Mesothelial cell of epicardium (in vitro differentiated cells): ENCODE measurements around the gene GSG1L. TPM values are rescaled to one million over a fixed set of nuclear protein-coding genes. Genes with fewer than 3 reads are reported as not detected.
A peak's percentile ranks its signal among the peaks of the same experiment; 100 is the strongest.

Experiments used
- DNase-seq, 2 experiments: peaks; one replicate each; pipeline ENCODE4 v3.0.0; 2021; ENCODE audit warnings: low spot score in 2 of 2; ENCODE audit not compliant: unreplicated experiment in 2 of 2
- H3K27ac Mint-ChIP-seq: 2 replicates; pipeline ENCODE4 v1.8.0; 2021; ENCODE audit warnings: mixed read lengths
- H3K27me3 Mint-ChIP-seq: 2 replicates; pipeline ENCODE4 v1.8.0; 2021; ENCODE audit warnings: low read depth, mixed read lengths
- H3K36me3 Mint-ChIP-seq: 2 replicates; pipeline ENCODE4 v1.8.0; 2021; ENCODE audit warnings: mixed read lengths
- H3K4me1 Mint-ChIP-seq: 2 replicates; pipeline ENCODE4 v1.8.0; 2021; ENCODE audit warnings: mixed read lengths
- H3K4me3 Mint-ChIP-seq: 2 replicates; pipeline ENCODE4 v1.8.0; 2021; ENCODE audit warnings: mild to moderate bottlenecking, moderate library complexity, mixed read lengths
- H3K9me3 Mint-ChIP-seq: 2 replicates; pipeline ENCODE4 v1.8.0; 2021; ENCODE audit warnings: mixed read lengths
- total RNA-seq: library from RNA; stranded (reverse); gene quantifications from 3 replicates; pipeline ENCODE4 v1.2.1, GENCODE V29; 2021
- TF ChIP-seq, protein P1 (sequence below): fragments of 200-600 bp; sonication (generic); IDR thresholded peaks from one replicate; pipeline ENCODE4 v1.5.0; 2021; ENCODE audit warnings: antibody characterized with exemption; ENCODE audit not compliant: unreplicated experiment

Gene GSG1L
- total RNA-seq, 1 donor from 2014 or later, result 1.7 TPM

DNA sequence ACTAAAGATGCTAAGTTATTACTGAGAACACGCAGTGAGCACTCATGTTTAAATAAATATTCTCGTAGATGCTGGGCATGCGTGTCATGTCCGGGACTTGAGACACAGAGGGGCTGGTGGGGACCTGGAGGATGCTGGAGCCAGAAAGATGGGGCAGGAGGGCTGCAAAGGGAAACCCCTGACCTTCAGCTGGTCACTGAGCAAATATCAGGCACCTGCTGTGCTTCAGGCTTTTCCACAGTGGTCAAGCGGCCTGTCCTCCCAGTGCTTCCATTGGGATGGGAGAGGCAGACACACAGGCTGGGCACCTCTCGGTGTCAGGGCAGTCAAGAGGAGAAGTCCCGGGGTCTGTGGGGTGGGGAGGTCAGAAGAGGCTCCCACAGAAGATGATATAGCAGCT, 211.4 kb downstream of the GSG1L start:
- Mint-ChIP-seq H3K27ac (no peak overlapping the region), H3K27me3 (peaks cover 41% of the 10 kb centered on the region), H3K4me3 (no peak overlapping the region), H3K4me1 (peaks cover 8% of the 10 kb centered on the region), H3K9me3 (no peaks in the 10 kb centered on the region), H3K36me3 (no peaks in the 10 kb centered on the region)
- TF ChIP-seq, protein P1, sequence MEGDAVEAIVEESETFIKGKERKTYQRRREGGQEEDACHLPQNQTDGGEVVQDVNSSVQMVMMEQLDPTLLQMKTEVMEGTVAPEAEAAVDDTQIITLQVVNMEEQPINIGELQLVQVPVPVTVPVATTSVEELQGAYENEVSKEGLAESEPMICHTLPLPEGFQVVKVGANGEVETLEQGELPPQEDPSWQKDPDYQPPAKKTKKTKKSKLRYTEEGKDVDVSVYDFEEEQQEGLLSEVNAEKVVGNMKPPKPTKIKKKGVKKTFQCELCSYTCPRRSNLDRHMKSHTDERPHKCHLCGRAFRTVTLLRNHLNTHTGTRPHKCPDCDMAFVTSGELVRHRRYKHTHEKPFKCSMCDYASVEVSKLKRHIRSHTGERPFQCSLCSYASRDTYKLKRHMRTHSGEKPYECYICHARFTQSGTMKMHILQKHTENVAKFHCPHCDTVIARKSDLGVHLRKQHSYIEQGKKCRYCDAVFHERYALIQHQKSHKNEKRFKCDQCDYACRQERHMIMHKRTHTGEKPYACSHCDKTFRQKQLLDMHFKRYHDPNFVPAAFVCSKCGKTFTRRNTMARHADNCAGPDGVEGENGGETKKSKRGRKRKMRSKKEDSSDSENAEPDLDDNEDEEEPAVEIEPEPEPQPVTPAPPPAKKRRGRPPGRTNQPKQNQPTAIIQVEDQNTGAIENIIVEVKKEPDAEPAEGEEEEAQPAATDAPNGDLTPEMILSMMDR, result no peak
- DNase-seq, result no peak

GRCh38 chr16:27851586-27851985, 211.9 kb downstream of the GSG1L start:
- Mint-ChIP-seq H3K27me3 (peaks cover 41% of the 10 kb centered on the region), H3K27ac (no peak overlapping the region), H3K36me3 (no peaks in the 10 kb centered on the region)

GRCh38 chr16:27849621-27850020, 213.9 kb downstream of the GSG1L start:
- Mint-ChIP-seq H3K4me1 (peaks cover 11% of the 10 kb centered on the region), H3K4me3 (no peak overlapping the region), H3K27me3 (peaks cover 39% of the 10 kb centered on the region), H3K9me3 (peaks cover 4% of the 10 kb centered on the region), H3K27ac (no peak overlapping the region), H3K36me3 (no peaks in the 10 kb centered on the region)
- TF ChIP-seq, protein P1, result no peak
- DNase-seq, result no peak

More at GRCh38 chr16:27851586-27851985, 211.9 kb downstream of the GSG1L start:
- Mint-ChIP-seq H3K4me3 (no peak overlapping the region), H3K9me3 (no peaks in the 10 kb centered on the region), H3K4me1 (peaks cover 11% of the 10 kb centered on the region)
- DNase-seq, result no peak
- TF ChIP-seq, protein P1, result no peak

- TF ChIP-seq, protein P1, result no peak
- H3K27me3 Mint-ChIP-seq, result peaks cover 34% of the 10 kb centered on the region
- H3K27ac Mint-ChIP-seq, result no peak overlapping the region
- no peaks in the 10 kb centered on the region for H3K36me3 Mint-ChIP-seq
- DNase-seq, result peak in 1 of 2 experiments; percentile 20
- peaks cover 3% of the 10 kb centered on the region for H3K4me1 Mint-ChIP-seq
- H3K9me3 Mint-ChIP-seq, result peaks cover 4% of the 10 kb centered on the region
- no peak overlapping the region for H3K4me3 Mint-ChIP-seq
Measured at GRCh38 chr16:27847030-27847550, 216.4 kb downstream of the GSG1L start.

- Mint-ChIP-seq H3K27ac (no peak overlapping the region), H3K4me3 (no peak overlapping the region), H3K36me3 (no peaks in the 10 kb centered on the region), H3K9me3 (peaks cover 4% of the 10 kb centered on the region), H3K4me1 (peaks cover 3% of the 10 kb centered on the region), H3K27me3 (peaks cover 16% of the 10 kb centered on the region)
- no peak for DNase-seq
- TF ChIP-seq, protein P1, result no peak
Measured at GRCh38 chr16:27844826-27845225, 218.7 kb downstream of the GSG1L start.

DNA sequence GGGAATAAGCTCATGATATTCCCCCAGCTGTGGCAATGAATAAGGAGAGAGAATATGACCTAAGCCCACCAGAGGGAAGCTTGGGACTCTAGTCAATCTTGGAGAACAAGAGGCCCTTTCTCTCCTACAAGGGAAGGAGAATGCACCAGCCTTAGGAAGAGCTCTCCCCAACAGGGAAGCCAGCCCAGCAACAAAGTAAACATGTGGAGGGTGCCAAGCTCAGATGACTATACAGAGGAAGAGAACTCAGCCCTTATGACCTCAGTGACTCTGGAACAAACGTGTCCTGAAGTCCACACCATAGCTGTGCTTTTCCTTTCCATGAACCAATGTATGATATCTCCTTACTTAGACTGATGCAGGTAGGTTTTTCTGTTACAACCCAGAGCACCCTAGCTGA, 219.7 kb downstream of the GSG1L start:
- Mint-ChIP-seq H3K27ac (no peak overlapping the region), H3K4me1 (peaks cover 3% of the 10 kb centered on the region), H3K36me3 (no peaks in the 10 kb centered on the region), H3K9me3 (peaks cover 4% of the 10 kb centered on the region), H3K27me3 (peaks cover 14% of the 10 kb centered on the region), H3K4me3 (no peak overlapping the region)
- TF ChIP-seq, protein P1, result no peak
- no peak for DNase-seq
